Measurements from ENCODE around the gene NT5E. TPM values are rescaled to one million over a fixed set of nuclear protein-coding genes. Genes with fewer than 3 reads are reported as not detected.

The NT5E gene
- total RNA-seq, 2 experiments from 2014 or later, result 5.2 to 6.7 TPM

- intact Hi-C loops (cut with micrococcal nuclease), result no loop called here
- no peaks in the 10 kb centered on the region for H3K9me3 Mint-ChIP-seq
- peaks cover 10% of the 10 kb centered on the region for H3K4me1 Mint-ChIP-seq (ENCODE audit: low read depth)
- no peak for TF ChIP-seq CTCF (IDR thresholded peaks at IDR 0.05)
- ATAC-seq, result no peak
- no peak overlapping the region for H3K4me3 Mint-ChIP-seq
- H3K27me3 Mint-ChIP-seq, result no peaks in the 10 kb centered on the region
- no peak overlapping the region for H3K27ac Mint-ChIP-seq
- ChIA-PET CTCF (interaction anchor here (1.2 to 17.9 kb wide), 4 partner anchors 10 to 118 kb away, joined by 3 to 364 read pairs (median 16); partner anchors contain the start of gene NT5E), POLR2A (no interaction called here)
- peaks cover 10% of the 10 kb centered on the region for H3K36me3 Mint-ChIP-seq (ENCODE audit: low read depth)
- no peak for DNase-seq
Observed at GRCh38 chr6:85472744-85473143, 22.9 kb downstream of the NT5E start.

GRCh38 chr6:85473748-85474147 is 23.9 kb downstream of the NT5E start:
- no peak for ATAC-seq
- peaks cover 7% of the 10 kb centered on the region for H3K4me1 Mint-ChIP-seq (ENCODE audit: low read depth)

GRCh38 chr6:85476532-85476931 is 26.6 kb downstream of the NT5E start:
- ChIA-PET CTCF (interaction anchor here (0.6 to 17.9 kb wide), 4 partner anchors 12 to 124 kb away, joined by 3 to 364 read pairs (median 4); partner anchors contain the start of gene NT5E), POLR2A (interaction anchor here (0.9 to 1.2 kb wide), 2 partner anchors 10 to 19 kb away, joined by 3 read pairs; no protein-coding TSS in a partner anchor)
- DNase-seq (no peak), ATAC-seq (no peak)
- intact Hi-C loops (cut with micrococcal nuclease), result no loop called here
- Mint-ChIP-seq H3K36me3 (ENCODE audit: low read depth) (peaks cover 10% of the 10 kb centered on the region), H3K4me3 (no peak overlapping the region), H3K4me1 (ENCODE audit: low read depth) (peaks cover 6% of the 10 kb centered on the region), H3K27ac (no peak overlapping the region), H3K9me3 (no peaks in the 10 kb centered on the region), H3K27me3 (no peaks in the 10 kb centered on the region)
- TF ChIP-seq CTCF (IDR thresholded peaks at IDR 0.05), result no peak

More at GRCh38 chr6:85473748-85474147, 23.9 kb downstream of the NT5E start:
- no peak for TF ChIP-seq CTCF (IDR thresholded peaks at IDR 0.05)
- Mint-ChIP-seq H3K4me3 (no peak overlapping the region), H3K9me3 (no peaks in the 10 kb centered on the region), H3K27ac (no peak overlapping the region), H3K36me3 (ENCODE audit: low read depth) (peaks cover 10% of the 10 kb centered on the region), H3K27me3 (no peaks in the 10 kb centered on the region)
- no peak for DNase-seq
- intact Hi-C loops (cut with micrococcal nuclease), result no loop called here
- CTCF ChIA-PET, result interaction anchor here (0.8 to 17.9 kb wide), 5 partner anchors 9 to 122 kb away, joined by 3 to 364 read pairs (median 5); partner anchors contain the start of gene NT5E
- POLR2A ChIA-PET, result no interaction called here

- POLR2A ChIA-PET, result interaction anchor here (1.0 kb wide), 1 partner anchor 30 kb away, joined by 5 read pairs; the partner anchor contains the start of gene NT5E
Observed at GRCh38 chr6:85479208-85479607, 29.3 kb downstream of the NT5E start.

More at GRCh38 chr6:85479208-85479607, 29.3 kb downstream of the NT5E start:
- ATAC-seq (no peak), DNase-seq (no peak)
- Mint-ChIP-seq H3K9me3 (no peaks in the 10 kb centered on the region), H3K4me1 (ENCODE audit: low read depth) (peaks cover 20% of the 10 kb centered on the region), H3K27ac (no peak overlapping the region), H3K4me3 (no peak overlapping the region), H3K27me3 (no peaks in the 10 kb centered on the region), H3K36me3 (ENCODE audit: low read depth) (peaks cover 10% of the 10 kb centered on the region)
- TF ChIP-seq CTCF (IDR thresholded peaks at IDR 0.05), result no peak
- CTCF ChIA-PET, result interaction anchor here (1.0 to 17.9 kb wide), 5 partner anchors 20 to 156 kb away, joined by 3 to 364 read pairs (median 5); partner anchors contain the start of gene NT5E
- intact Hi-C loops (cut with micrococcal nuclease), result no loop called here

Data from activated CD8-positive, alpha-beta T cell treated with anti-CD3 and anti-CD28 coated beads for 36 hours (primary cell).